DND-41 (cell line): ENCODE measurements around the gene DMPK.

Experiments used
- ATAC-seq: fragments of 200-7000 bp; cut with Tn5 transposase; 3 replicates; pipeline ENCODE4 v1.9.1; 2021; ENCODE audit warnings: low read depth; ENCODE audit not compliant: insufficient read depth
- DNase-seq: peaks from one replicate; pipeline ENCODE4 v3.0.0-alpha.2; 2020
- H2AFZ ChIP-seq: 2 replicates; pipeline ENCODE4 v1.6.0; 2012; ENCODE audit warnings: low read depth, low read length
- H3K27ac ChIP-seq: 2 replicates; pipeline ENCODE4 v1.5.1; 2012; ENCODE audit warnings: low read length, inconsistent platforms
- H3K27me3 ChIP-seq: fragments of 200-600 bp; sonication (generic); 2 replicates; pipeline ENCODE4 v1.6.0; 2012; ENCODE audit warnings: low read length, mild to moderate bottlenecking, inconsistent platforms; ENCODE audit not compliant: insufficient read depth, poor library complexity
- H3K36me3 ChIP-seq: 2 replicates; pipeline ENCODE4 v1.5.1; 2012; ENCODE audit warnings: low read length, inconsistent platforms; ENCODE audit not compliant: insufficient read depth
- H3K4me1 ChIP-seq: 2 replicates; pipeline ENCODE4 v1.5.1; 2012; ENCODE audit warnings: mild to moderate bottlenecking, low read length; ENCODE audit not compliant: insufficient read depth
- H3K4me2 ChIP-seq: 2 replicates; pipeline ENCODE4 v1.6.0; 2012; ENCODE audit warnings: mild to moderate bottlenecking, moderate library complexity, low read length, inconsistent platforms; ENCODE audit not compliant: insufficient read depth
- H3K4me3 ChIP-seq, 2 experiments: fragments of 200-600 bp in 1 of 2; shearing (Covaris generic) in 1 of 2; 2 replicates each; pipeline ENCODE4 v1.5.1; 2012 to 2016; ENCODE audit warnings: inconsistent platforms in 2 of 2, low read length in 2 of 2, mild to moderate bottlenecking in 2 of 2, low read depth in 1 of 2, moderate library complexity in 1 of 2
- H3K79me2 ChIP-seq: 2 replicates; pipeline ENCODE4 v1.6.0; 2012; ENCODE audit warnings: low read length, inconsistent platforms; ENCODE audit not compliant: insufficient read depth
- H3K9ac ChIP-seq: 2 replicates; pipeline ENCODE4 v1.6.0; 2012; ENCODE audit warnings: low read depth, mild to moderate bottlenecking, inconsistent platforms, low read length, moderate library complexity
- H3K9me3 ChIP-seq: 2 replicates; pipeline ENCODE4 v1.5.1; 2012; ENCODE audit warnings: low read length, moderate library complexity, mild to moderate bottlenecking, inconsistent platforms; ENCODE audit not compliant: insufficient read depth, severe bottlenecking
- H4K20me1 ChIP-seq: 2 replicates; pipeline ENCODE4 v1.6.0; 2012; ENCODE audit warnings: low read length; ENCODE audit not compliant: insufficient read depth
- EZH2 ChIP-seq: IDR thresholded peaks from 3 replicates; pipeline ENCODE4 v1.6.1; 2012; ENCODE audit warnings: borderline replicate concordance, low read depth, mild to moderate bottlenecking, moderate library complexity, low read length, inconsistent platforms; ENCODE audit not compliant: severe bottlenecking
- TF ChIP-seq, protein P1 (sequence below): IDR thresholded peaks from 2 replicates; pipeline ENCODE4 v1.5.1; 2012; ENCODE audit warnings: borderline replicate concordance, low read length, moderate library complexity, mild to moderate bottlenecking; ENCODE audit not compliant: poor library complexity, severe bottlenecking; ENCODE audit errors: extremely low read depth

DMPK gene

GRCh38 chr19:45791744-45792469 is 9.6 kb upstream of the DMPK start:
- peaks cover 26% of the 10 kb centered on the region for H4K20me1 ChIP-seq
- H2AFZ ChIP-seq, result peak overlapping the region; percentile 93
- H3K79me2 ChIP-seq, result peaks cover 19% of the 10 kb centered on the region
- H3K4me1 ChIP-seq, result peaks cover 21% of the 10 kb centered on the region
- H3K27me3 ChIP-seq, result no peaks in the 10 kb centered on the region
- peaks cover 30% of the 10 kb centered on the region for H3K36me3 ChIP-seq
- peak overlapping the region; percentile 82 for H3K27ac ChIP-seq
- H3K9me3 ChIP-seq, result no peaks in the 10 kb centered on the region
- no peak for DNase-seq
- TF ChIP-seq, protein P1, sequence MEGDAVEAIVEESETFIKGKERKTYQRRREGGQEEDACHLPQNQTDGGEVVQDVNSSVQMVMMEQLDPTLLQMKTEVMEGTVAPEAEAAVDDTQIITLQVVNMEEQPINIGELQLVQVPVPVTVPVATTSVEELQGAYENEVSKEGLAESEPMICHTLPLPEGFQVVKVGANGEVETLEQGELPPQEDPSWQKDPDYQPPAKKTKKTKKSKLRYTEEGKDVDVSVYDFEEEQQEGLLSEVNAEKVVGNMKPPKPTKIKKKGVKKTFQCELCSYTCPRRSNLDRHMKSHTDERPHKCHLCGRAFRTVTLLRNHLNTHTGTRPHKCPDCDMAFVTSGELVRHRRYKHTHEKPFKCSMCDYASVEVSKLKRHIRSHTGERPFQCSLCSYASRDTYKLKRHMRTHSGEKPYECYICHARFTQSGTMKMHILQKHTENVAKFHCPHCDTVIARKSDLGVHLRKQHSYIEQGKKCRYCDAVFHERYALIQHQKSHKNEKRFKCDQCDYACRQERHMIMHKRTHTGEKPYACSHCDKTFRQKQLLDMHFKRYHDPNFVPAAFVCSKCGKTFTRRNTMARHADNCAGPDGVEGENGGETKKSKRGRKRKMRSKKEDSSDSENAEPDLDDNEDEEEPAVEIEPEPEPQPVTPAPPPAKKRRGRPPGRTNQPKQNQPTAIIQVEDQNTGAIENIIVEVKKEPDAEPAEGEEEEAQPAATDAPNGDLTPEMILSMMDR, result no peak
- TF ChIP-seq EZH2, result no peak
- peak overlapping the region; percentile 74 for H3K9ac ChIP-seq
- ATAC-seq, result no peak; the same call in 2 of the 3 replicates
- peak overlapping the region; percentile 86 to 90; a peak in 3 of 4 replicates for H3K4me3 ChIP-seq
- peak overlapping the region; percentile 86 for H3K4me2 ChIP-seq

- Histone ChIP-seq H2AFZ (no peak overlapping the region), H3K4me1 (peaks cover 21% of the 10 kb centered on the region), H4K20me1 (peaks cover 34% of the 10 kb centered on the region), H3K79me2 (peaks cover 19% of the 10 kb centered on the region), H3K4me3 (peak overlapping the region in 1 of 2 experiments; percentile 90; a peak in 1 of 4 replicates), H3K27ac (no peak overlapping the region), H3K9me3 (no peaks in the 10 kb centered on the region), H3K4me2 (peak overlapping the region; percentile 86), H3K36me3 (peaks cover 40% of the 10 kb centered on the region), H3K9ac (no peak overlapping the region; the same call in 1 of the 2 replicates), H3K27me3 (no peaks in the 10 kb centered on the region)
- TF ChIP-seq, protein P1, result no peak
- TF ChIP-seq EZH2, result no peak
- DNase-seq, result peak; percentile 63
- peak; percentile 65 for ATAC-seq
These were observed 8.7 kb upstream of the DMPK start for GRCh38 chr19:45790942-45791341.

GRCh38 chr19:45789035-45789786 is 6.9 kb upstream of the DMPK start:
- Histone ChIP-seq H3K27me3 (no peaks in the 10 kb centered on the region), H3K79me2 (peaks cover 19% of the 10 kb centered on the region), H3K9ac (no peak overlapping the region), H3K27ac (no peak overlapping the region), H3K4me2 (no peak overlapping the region), H3K4me1 (peaks cover 21% of the 10 kb centered on the region), H4K20me1 (peaks cover 47% of the 10 kb centered on the region), H2AFZ (no peak overlapping the region), H3K4me3 (no peak overlapping the region), H3K9me3 (no peaks in the 10 kb centered on the region), H3K36me3 (peaks cover 53% of the 10 kb centered on the region)
- ATAC-seq (no peak), DNase-seq (no peak)
- TF ChIP-seq, protein P1, result no peak
- TF ChIP-seq EZH2, result no peak
